ENCODE data around the gene ATP11A.

Gene ATP11A

DNA sequence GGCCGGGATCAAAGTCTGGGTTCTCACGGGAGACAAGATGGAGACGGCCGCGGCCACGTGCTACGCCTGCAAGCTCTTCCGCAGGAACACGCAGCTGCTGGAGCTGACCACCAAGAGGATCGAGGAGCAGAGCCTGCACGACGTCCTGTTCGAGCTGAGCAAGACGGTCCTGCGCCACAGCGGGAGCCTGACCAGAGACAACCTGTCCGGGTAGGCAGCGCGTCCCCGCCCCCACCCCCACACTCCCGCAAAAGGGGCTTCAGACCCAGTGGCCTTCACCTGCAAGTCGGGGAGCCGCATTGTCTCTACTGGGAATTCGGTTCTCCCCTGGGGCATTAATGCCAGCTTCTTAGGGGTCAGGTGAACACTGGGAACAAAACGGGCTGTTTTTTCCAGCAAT is 164.5 kb downstream of the ATP11A start:
- TF ChIP-seq, protein P1, sequence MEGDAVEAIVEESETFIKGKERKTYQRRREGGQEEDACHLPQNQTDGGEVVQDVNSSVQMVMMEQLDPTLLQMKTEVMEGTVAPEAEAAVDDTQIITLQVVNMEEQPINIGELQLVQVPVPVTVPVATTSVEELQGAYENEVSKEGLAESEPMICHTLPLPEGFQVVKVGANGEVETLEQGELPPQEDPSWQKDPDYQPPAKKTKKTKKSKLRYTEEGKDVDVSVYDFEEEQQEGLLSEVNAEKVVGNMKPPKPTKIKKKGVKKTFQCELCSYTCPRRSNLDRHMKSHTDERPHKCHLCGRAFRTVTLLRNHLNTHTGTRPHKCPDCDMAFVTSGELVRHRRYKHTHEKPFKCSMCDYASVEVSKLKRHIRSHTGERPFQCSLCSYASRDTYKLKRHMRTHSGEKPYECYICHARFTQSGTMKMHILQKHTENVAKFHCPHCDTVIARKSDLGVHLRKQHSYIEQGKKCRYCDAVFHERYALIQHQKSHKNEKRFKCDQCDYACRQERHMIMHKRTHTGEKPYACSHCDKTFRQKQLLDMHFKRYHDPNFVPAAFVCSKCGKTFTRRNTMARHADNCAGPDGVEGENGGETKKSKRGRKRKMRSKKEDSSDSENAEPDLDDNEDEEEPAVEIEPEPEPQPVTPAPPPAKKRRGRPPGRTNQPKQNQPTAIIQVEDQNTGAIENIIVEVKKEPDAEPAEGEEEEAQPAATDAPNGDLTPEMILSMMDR (conservative IDR thresholded peaks at IDR 0.05; ENCODE audit: low read depth, low read length): no peak
- Histone ChIP-seq H4K20me1 (ENCODE audit: insufficient read depth) (no peaks in the 10 kb centered on the region), H3K4me2 (no peak overlapping the region), H3K36me3 (ENCODE audit: insufficient read depth) (no peaks in the 10 kb centered on the region), H3K4me3 (IDR thresholded peaks at IDR 0.05; ENCODE audit: insufficient read depth, low read depth, low read length) (no peak overlapping the region), H3K9ac (no peak overlapping the region), H3K27me3 (ENCODE audit: insufficient read depth, low read depth) (no peaks in the 10 kb centered on the region), H3K27ac (no peak overlapping the region), H3K79me2 (ENCODE audit: insufficient read depth, low read depth) (no peaks in the 10 kb centered on the region), H2AFZ (ENCODE audit: low read depth) (no peak overlapping the region), H3K4me1 (ENCODE audit: low read depth, poor library complexity, severe bottlenecking) (peaks cover 14% of the 10 kb centered on the region)

DNA sequence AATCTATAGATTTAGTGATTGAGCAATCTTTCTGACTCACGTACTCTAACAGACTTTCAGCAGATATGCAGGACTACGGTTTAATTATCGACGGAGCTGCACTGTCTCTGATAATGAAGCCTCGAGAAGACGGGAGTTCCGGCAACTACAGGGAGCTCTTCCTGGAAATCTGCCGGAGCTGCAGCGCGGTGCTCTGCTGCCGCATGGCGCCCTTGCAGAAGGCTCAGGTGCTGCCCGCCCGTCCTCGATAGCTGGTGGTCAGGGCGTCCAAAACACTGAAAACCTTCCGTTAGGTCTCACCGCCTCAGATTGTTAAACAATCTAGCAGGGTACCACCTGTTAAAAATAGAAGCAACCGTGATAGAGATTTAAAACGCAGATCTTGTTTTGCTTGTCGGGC is 166.0 kb downstream of the ATP11A start:
- H3K27ac ChIP-seq: no peak overlapping the region
- H3K27me3 ChIP-seq (ENCODE audit: insufficient read depth, low read depth): no peaks in the 10 kb centered on the region
- H3K36me3 ChIP-seq (ENCODE audit: insufficient read depth): no peaks in the 10 kb centered on the region
- H3K9ac ChIP-seq: no peak overlapping the region
- H3K4me3 ChIP-seq (IDR thresholded peaks at IDR 0.05; ENCODE audit: insufficient read depth, low read depth, low read length): no peak overlapping the region
- TF ChIP-seq, protein P1 (conservative IDR thresholded peaks at IDR 0.05; ENCODE audit: low read depth, low read length): no peak
- no peaks in the 10 kb centered on the region for H3K79me2 ChIP-seq (ENCODE audit: insufficient read depth, low read depth)
- H3K4me2 ChIP-seq: no peak overlapping the region
- no peaks in the 10 kb centered on the region for H3K4me1 ChIP-seq (ENCODE audit: low read depth, poor library complexity, severe bottlenecking)
- H4K20me1 ChIP-seq (ENCODE audit: insufficient read depth): no peaks in the 10 kb centered on the region
- no peak overlapping the region for H2AFZ ChIP-seq (ENCODE audit: low read depth)

DNA sequence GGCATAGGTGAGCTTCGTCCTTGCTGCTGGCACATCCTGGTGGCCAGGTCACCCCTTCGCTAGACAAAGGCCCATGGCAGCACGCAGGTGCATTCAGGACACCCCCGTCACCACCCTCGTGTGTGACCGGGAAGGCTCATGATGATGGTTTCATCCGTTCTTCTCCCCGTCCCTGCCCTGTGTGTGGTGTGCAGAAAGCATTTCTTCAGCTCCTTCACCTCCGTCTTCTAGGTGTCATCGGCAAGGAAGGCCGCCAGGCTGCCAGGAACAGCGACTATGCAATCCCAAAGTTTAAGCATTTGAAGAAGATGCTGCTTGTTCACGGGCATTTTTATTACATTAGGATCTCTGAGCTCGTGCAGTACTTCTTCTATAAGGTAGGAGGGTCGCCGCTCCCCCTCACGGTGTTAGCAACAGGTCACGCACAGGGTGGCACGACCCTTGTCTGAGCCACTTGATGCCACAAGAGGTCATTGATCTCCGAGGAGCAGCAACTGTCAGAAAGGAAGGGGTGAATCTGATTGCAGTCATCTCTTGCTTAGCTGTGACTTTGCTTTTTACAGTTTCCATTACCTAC is 168.2 kb downstream of the ATP11A start:
- no peak overlapping the region for H3K9ac ChIP-seq

DNA sequence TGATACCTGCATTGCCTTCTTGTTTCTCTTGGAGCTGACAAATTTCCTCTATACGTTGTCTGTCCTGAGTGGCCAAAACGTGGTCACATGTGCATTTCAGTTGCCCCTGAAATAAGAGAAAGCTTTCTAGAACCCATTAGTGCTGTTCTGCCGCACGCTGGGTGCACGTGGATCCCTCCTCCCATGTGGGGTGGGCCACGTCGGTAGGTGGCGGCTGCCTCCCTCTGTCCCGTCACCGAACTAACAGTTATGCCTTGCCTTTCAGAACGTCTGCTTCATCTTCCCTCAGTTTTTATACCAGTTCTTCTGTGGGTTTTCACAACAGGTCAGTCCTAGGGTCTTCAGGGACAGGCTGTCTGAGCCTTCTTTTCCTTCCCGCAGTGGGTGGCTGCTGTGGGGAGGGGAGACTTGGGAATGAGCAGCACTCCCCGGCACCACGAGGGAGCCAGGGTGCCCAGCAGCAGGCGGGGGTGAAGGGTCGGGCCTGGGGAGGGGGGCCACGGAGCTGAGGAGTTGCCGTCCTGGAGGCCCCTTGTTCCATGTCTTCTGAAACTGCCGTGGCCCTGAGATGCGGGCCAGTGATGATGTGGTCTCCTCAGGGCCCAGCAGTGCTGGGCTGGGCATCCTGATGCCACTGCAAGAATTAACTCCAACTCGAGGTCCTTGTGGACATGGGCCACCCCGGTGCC is 169.4 kb downstream of the ATP11A start:
- Histone ChIP-seq H4K20me1 (ENCODE audit: insufficient read depth) (no peaks in the 10 kb centered on the region), H3K27ac (no peak overlapping the region), H3K4me3 (IDR thresholded peaks at IDR 0.05; ENCODE audit: insufficient read depth, low read depth, low read length) (no peak overlapping the region), H3K4me1 (ENCODE audit: low read depth, poor library complexity, severe bottlenecking) (no peaks in the 10 kb centered on the region), H3K36me3 (ENCODE audit: insufficient read depth) (no peaks in the 10 kb centered on the region), H3K27me3 (ENCODE audit: insufficient read depth, low read depth) (no peaks in the 10 kb centered on the region), H3K9ac (no peak overlapping the region), H2AFZ (ENCODE audit: low read depth) (no peak overlapping the region), H3K4me2 (no peak overlapping the region), H3K79me2 (ENCODE audit: insufficient read depth, low read depth) (no peaks in the 10 kb centered on the region)
- TF ChIP-seq, protein P1 (conservative IDR thresholded peaks at IDR 0.05; ENCODE audit: low read depth, low read length): no peak

More for the DNA sequence above, 168.2 kb downstream of the ATP11A start:
- Histone ChIP-seq H3K4me1 (ENCODE audit: low read depth, poor library complexity, severe bottlenecking) (no peaks in the 10 kb centered on the region), H3K4me2 (no peak overlapping the region), H3K4me3 (IDR thresholded peaks at IDR 0.05; ENCODE audit: insufficient read depth, low read depth, low read length) (no peak overlapping the region), H2AFZ (ENCODE audit: low read depth) (no peak overlapping the region), H4K20me1 (ENCODE audit: insufficient read depth) (no peaks in the 10 kb centered on the region), H3K27ac (no peak overlapping the region), H3K36me3 (ENCODE audit: insufficient read depth) (no peaks in the 10 kb centered on the region), H3K27me3 (ENCODE audit: insufficient read depth, low read depth) (no peaks in the 10 kb centered on the region), H3K79me2 (ENCODE audit: insufficient read depth, low read depth) (no peaks in the 10 kb centered on the region)
- TF ChIP-seq, protein P1 (conservative IDR thresholded peaks at IDR 0.05; ENCODE audit: low read depth, low read length): no peak
